ENCODE measurements around the gene CEP295NL.
"Not testable (repeated sequence)": the region's sequence is repeated elsewhere in the genome, so short reads cannot be mapped to it uniquely, and the experiment has no call there.

The CEP295NL gene

GRCh38 chr17:78902231-78902630 lies 770 bp downstream of the CEP295NL start:
- not testable (repeated sequence) for DNase-seq

GRCh38 chr17:78901806-78902205 lies 1.2 kb downstream of the CEP295NL start:
- no peak for DNase-seq

- DNase-seq, result no peak
Observed at GRCh38 chr17:78900816-78901215, 2.2 kb downstream of the CEP295NL start.

GRCh38 chr17:78899361-78900260 lies 3.4 kb downstream of the CEP295NL start:
- DNase-seq, result no peak

GRCh38 chr17:78898947-78899346 lies 4.1 kb downstream of the CEP295NL start:
- DNase-seq, result no peak

GRCh38 chr17:78898075-78898836 lies 4.7 kb downstream of the CEP295NL start:
- no peak for DNase-seq

DNA sequence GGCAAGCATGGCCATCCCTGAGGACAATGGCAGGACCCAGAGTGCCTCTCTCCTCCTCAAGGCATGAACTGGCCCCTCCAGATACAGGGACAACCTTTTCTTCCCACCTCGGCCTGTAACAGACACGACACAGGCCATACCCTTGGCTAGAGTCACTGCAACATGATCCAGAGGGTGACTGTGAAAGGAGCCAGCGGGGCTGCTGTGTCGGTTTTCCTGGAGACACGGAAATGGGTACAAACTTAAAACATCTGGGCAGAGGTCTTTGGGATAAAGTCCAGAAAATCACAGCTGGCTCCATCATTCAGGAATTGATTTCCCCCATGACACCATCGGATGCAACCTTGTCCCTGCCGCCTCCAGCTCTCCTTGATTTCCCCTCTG lies 5.3 kb downstream of the CEP295NL start:
- no peak for DNase-seq

DNA sequence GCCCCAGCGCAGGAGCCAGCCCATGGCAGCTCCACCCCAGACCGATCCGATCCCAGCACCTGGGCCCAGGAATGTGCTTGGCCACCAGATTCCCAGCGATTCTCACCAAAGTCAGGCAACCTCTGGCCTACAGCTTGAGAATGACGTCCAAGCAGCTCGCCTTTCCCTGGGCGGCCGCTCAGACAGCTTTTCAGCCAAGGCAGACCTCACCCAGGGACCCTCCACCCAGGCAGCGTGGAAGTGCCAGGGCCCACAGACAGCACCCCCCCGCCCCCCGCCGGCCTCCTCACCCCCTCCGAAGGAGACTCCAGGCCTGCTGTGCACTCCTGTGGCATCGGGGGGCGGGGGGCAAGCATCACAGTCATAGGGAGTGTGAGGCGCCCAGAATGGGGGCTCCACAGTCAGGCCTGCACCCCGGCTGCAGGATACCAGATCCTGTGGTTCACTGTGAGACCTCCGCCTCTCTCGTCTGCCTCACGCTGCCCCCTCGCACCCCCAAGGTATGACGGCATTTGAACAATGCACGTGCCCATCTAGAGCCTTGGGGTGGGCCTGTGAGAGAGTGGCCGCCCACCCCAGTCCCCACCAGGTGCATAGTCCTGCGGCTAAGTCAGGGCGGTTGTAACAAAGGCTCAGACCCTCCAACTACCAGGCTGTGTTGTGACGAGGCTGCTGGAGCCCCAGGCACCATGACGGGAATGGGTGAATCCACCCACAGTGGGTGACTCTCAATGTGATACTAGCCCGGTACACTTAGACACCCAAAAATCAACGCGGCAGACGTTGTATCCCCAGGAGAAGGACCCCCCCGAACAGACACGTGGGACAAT lies 6.0 kb downstream of the CEP295NL start:
- no peak for DNase-seq

GRCh38 chr17:78896091-78896833 lies 6.7 kb downstream of the CEP295NL start:
- no peak for DNase-seq

DNA sequence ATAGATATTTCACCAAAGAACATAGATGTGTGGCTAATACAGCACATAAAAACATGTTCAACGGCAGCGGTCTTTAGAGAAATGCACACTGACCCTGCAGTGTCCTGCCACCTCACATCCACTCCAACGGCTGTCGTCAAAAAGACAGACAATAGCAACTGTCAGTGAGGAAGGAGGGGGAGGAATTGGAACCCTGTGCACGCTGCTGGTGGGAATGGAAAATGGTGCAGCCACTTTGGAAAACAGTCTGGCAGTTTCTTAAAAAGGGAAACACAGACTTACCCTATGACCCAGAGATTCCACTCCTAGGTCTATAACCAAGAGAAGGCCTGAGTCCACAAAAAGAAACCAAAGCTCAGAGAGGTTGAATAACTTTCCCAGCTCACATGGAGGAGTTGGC lies 7.7 kb downstream of the CEP295NL start:
- DNase-seq, result no peak

GRCh38 chr17:78893684-78894083 lies 9.3 kb downstream of the CEP295NL start:
- no peak for DNase-seq

DNA sequence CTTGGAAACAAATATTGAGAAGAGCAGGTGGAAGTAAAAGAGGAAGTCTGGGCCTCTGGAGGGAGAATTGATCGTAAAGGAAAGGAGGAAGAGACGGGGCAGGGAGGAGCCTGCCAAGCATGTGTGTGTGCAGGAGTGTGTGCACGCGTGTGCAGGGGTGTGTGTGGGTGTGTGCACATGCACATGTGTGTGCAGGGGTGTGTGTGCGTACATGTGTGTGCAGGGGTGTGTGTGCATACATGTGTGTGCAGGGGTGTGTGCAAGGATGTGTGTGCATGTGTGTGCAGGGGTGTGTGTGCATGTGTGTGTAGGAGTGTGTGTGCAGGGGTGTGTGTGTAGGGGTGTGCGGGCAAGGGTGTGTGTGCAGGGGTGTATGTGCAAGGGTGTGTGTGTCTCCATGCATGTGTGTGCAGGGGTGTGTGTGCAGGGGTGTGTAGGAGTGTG lies 10.0 kb downstream of the CEP295NL start:
- DNase-seq, result no peak

GRCh38 chr17:78892520-78892919 lies 10.5 kb downstream of the CEP295NL start:
- no peak for DNase-seq

GRCh38 chr17:78892062-78892456 lies 10.9 kb downstream of the CEP295NL start:
- no peak for DNase-seq

GRCh38 chr17:78891406-78892061 lies 11.5 kb downstream of the CEP295NL start:
- DNase-seq, result no peak

DNA sequence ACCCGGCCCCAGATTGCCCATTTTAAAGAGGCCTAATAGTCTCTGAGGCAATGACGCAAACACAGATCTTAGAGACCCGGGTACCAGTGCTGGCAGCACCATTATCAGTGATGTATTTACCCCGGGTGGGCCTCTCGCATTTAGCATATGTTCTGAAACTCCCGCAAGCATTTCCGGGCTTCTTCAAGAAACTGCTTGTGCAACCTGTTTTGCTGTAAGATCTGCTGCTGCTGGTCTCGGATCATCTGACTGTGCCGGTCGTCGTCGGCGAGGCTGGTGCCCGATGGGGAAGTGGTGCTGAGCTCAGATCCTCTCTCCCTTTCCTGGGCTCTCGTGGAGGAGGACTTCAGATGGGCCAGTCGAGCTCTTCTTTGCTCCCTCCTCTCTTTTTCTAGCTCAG lies 12.5 kb downstream of the CEP295NL start:
- DNase-seq, result peak; percentile 12 to 17

DNA sequence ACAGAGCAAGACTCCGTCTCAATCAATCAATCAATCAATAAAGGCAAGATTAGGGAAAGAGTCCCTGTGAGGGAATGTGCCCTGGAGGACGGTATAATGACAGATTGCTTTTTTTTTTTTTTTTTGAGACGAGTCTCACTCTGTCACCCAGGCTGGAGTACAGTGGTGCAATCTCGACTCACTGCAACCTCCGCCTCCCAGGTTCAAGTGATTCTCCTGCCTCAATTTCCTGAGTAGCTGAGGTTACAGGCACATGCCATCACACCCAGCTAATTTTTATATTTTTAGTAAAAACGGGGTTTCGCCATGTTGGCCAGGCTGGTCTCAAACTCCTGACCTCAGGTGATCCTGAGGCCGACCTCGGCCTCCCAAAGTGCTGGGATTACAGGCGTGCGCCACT lies 12.9 kb downstream of the CEP295NL start:
- not testable (repeated sequence) for DNase-seq

DNA sequence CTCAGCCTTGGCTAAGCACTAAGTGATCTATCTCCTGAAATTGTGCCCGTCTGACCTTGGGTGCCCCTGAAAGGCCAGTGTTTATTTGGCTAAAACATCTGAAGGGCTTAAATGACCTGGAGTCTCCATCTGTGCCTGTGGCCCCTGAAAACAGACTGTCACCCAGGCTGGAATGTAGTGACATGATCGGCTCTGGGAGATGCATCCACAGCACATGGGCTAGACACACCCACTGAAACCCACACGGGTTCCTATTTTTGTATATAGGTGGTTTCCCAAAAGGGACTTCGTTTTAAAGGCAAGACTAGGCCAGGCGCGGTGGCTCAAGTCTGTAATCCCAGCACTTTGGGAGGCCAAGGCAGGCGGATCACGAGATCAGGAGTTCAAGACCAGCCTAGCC lies 13.5 kb downstream of the CEP295NL start:
- DNase-seq, result no peak

- no peak for DNase-seq
Observed at GRCh38 chr17:78888941-78889518, 14.0 kb downstream of the CEP295NL start.

DNA sequence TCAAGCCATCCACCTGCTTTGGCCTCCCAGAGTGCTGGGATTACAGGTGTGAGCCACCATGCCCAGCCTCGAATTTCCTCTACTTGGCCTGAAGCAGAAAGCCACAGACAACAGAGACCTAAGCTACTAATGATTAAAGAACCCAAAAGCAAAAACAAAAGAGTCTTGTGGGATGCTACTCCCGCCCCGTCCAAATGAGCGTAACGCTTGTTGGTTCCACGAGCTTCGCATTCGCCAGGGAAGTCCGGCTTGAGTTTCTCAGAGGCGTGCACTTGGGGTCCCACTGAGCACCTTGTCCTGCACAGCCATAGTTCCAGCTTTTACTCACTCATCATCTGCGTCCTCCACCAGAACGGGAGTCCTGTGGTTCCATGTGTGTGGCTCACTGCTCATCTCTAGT lies 16.0 kb downstream of the CEP295NL start:
- DNase-seq, result no peak

DNA sequence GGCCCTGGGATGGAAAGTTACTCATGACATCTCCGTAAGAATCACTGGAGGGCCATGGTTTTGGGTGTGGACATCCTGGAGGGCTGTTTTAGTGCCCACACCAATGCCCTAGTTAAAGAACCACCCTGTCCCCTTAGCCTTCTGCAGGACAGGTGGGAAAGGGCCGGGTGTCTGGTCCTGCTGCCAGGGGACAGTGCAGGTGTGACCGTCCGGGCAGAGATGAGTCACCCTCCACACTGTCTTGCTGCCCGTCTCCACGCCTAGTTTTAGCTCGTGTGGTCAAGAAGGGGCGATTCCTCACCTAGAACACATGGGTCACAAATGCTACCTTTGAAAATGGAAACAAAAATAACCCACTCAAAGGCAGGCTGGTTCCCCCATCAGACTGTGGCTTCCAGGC lies 17.0 kb downstream of the CEP295NL start:
- DNase-seq, result no peak
